ENCODE results near the gene PTGR1.

PTGR1 gene

DNA sequence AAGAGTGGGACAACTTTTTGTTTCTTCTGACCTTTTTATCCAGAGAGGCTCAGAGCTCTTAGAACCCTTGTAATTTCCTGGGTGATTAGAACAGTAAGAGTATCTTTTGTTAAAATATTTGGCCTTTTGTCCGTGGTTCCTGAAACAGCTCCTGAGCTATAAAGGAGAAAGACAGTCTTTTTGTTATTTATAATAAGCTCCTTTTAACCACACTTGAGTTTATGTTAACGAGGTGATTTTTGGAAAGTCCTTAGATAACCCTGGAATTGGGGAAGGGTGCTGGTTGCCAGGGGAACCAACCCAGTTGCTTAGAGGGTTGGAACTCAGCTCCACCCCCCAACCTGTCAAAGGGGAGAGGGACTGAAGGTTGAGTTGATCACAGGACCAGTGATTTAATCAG, 69.7 kb downstream of the PTGR1 start:
- peaks cover 7% of the 10 kb centered on the region for H3K9me3 Mint-ChIP-seq

DNA sequence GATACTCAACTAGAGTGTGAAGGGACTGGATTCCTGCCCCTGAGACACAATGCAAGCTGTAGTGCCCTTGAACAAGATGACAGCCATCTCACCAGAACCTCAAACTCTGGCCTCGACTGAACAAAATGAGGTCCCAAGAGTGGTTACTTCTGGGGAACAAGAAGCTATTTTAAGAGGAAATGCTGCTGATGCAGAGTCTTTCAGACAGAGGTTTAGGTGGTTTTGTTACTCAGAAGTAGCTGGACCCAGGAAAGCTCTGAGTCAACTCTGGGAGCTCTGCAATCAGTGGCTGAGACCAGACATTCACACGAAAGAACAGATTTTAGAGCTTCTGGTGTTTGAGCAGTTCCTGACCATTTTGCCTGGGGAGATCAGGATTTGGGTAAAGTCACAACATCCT, 72.1 kb downstream of the PTGR1 start:
- DNase-seq (ENCODE audit: low spot score in 2 of 2): peak; percentile 2 to 56
- H3K9me3 Mint-ChIP-seq: peaks cover 2% of the 10 kb centered on the region
- peak overlapping the region; percentile 27 for H3K4me3 Mint-ChIP-seq
- peak; percentile 93 for ATAC-seq
- peaks cover 16% of the 10 kb centered on the region for H3K36me3 Mint-ChIP-seq
- H3K27ac Mint-ChIP-seq: no peak overlapping the region
- H3K4me1 Mint-ChIP-seq: peaks cover 28% of the 10 kb centered on the region

More for the DNA sequence above, 69.7 kb downstream of the PTGR1 start:
- no peak overlapping the region for H3K4me3 Mint-ChIP-seq
- ATAC-seq (no peak), DNase-seq (ENCODE audit: low spot score in 2 of 2) (no peak)
- no peak overlapping the region for H3K27ac Mint-ChIP-seq
- H3K4me1 Mint-ChIP-seq: peaks cover 21% of the 10 kb centered on the region
- peaks cover 9% of the 10 kb centered on the region for H3K36me3 Mint-ChIP-seq

DNA sequence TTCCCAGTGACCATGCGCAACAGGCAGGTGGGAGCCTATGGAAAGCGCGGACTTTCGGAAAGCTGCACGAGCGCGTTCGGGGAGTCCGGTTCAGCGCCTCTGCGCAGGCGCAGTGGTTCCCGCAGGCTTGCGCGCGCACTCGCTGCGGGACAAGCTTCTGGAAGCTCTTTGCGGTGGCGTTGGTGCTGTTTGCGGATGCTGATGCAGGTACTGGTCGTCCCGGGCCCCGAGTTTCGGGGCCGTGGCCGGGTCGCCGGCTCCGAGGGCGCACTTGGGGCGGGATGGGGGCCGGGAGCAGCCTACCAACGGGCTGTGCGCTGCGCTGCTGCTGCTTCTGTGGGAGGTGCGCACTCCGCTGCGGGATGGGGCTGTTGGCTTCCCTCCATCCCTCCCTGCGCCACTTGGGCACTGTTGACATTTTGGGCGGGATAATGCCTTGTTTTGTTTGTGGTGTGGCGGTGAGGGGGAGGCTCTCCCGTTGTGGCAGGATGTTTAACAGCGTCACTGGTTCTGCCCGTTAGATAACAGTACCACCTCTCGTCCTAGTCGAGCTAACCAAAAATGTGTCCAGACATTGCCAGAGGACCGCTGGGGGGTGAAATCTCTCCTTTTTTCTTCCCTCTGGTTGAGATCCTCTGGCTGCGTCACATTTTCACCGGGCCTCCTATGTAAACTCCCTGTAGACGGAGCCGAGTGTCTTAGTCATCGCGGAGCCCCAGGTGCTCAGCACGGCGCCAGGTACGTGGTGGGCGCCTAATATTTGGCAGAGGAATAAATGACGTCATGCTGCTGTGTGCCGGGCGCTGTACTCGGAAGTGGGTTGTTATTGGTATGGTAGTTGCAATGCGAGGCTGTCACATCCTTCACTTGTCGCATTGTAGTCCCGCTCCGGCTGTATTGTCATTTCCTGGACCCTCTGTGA, 74.1 kb downstream of the PTGR1 start, which contains the start of gene ZNF483:
Gene ZNF483, plus strand, starts transcription at position 124 of the 922 bp plus-strand sequence. CDS start 2,217 bp downstream, outside the sequence.
- Mint-ChIP-seq H3K4me3 (peak within 1 kb of the TSS; percentile 87), H3K4me1 (peaks cover 28% of the 10 kb centered on the region), H3K9me3 (peaks cover 2% of the 10 kb centered on the region), H3K36me3 (peaks cover 16% of the 10 kb centered on the region), H3K27ac (peak within 1 kb of the TSS; percentile 93)
- ATAC-seq (peak; percentile 67), DNase-seq (ENCODE audit: low spot score in 2 of 2) (peak; percentile 38 to 75)

DNA sequence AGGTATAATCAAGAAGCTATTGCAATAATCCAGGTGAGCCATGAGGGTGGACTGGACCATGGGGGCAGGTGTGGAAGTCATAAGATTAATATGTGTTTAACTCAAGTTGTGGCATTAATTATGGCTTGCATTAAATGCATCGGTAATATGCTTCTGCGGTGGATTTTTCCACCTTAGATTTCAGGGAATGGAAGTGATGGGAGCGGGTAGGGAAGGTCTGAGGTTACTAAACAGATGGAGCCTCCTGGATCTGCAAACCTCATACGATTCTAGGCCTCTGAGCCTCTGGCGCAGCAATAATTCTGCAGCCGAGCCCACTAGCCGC, 74.8 kb downstream of the PTGR1 start:
- peaks cover 28% of the 10 kb centered on the region for H3K4me1 Mint-ChIP-seq
- H3K9me3 Mint-ChIP-seq: peaks cover 2% of the 10 kb centered on the region
- H3K27ac Mint-ChIP-seq: peak overlapping the region; percentile 93
- H3K4me3 Mint-ChIP-seq: peak overlapping the region; percentile 87
- DNase-seq (ENCODE audit: low spot score in 2 of 2) (no peak), ATAC-seq (no peak)
- peaks cover 16% of the 10 kb centered on the region for H3K36me3 Mint-ChIP-seq

DNA sequence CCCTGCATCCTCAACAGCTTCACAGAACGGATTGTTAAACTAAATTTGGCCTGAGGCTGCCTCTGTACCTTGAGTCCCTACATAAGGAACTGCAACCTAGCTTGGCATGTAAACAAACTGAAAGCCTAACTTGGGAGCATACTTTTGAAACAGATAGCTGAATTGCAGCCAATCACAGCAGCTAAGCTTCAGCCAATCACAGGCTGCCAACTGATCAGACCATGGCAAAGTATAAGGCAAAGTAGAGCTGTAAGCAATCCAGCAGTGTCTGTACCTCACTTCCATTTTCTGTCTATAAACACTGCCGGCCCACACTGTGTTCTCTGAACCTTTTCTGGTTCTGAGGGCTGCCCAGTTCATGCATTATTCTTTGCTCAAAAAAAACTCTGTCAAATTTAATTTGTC, 83.4 kb downstream of the PTGR1 start:
- no peak overlapping the region for H3K4me3 Mint-ChIP-seq
- no peaks in the 10 kb centered on the region for H3K36me3 Mint-ChIP-seq
- H3K27ac Mint-ChIP-seq: no peak overlapping the region
- DNase-seq (ENCODE audit: low spot score in 2 of 2): no peak
- H3K4me1 Mint-ChIP-seq: peaks cover 4% of the 10 kb centered on the region
- no peaks in the 10 kb centered on the region for H3K9me3 Mint-ChIP-seq
- no peak for ATAC-seq

DNA sequence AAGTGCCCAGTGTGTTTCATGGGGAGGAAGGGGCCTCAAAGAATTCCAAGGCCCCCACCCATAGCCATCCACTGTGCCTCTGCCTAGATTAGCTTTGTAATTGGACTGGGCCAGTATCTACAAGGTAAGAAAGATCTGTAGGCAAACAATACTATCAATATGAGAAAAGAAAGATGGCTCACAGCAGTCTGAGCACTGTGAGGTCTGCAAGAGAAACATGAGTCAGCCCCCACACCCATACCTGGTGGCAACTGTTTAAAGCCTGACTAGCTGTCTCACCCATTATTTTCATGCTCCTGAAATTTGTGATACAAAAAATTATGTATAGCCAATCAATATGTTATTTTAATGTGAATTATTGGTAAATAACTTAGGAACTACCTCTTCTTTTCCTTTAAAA, 84.5 kb downstream of the PTGR1 start:
- H3K9me3 Mint-ChIP-seq: peaks cover 3% of the 10 kb centered on the region
- H3K36me3 Mint-ChIP-seq: no peaks in the 10 kb centered on the region
- DNase-seq (ENCODE audit: low spot score in 2 of 2) (no peak), ATAC-seq (peak; percentile 78)
- peaks cover 4% of the 10 kb centered on the region for H3K4me1 Mint-ChIP-seq
- H3K27ac Mint-ChIP-seq: no peak overlapping the region
- no peak overlapping the region for H3K4me3 Mint-ChIP-seq

Measured in stimulated activated effector memory CD8-positive, alpha-beta T cell treated with anti-CD3 and anti-CD28 coated beads, Interleukin-12 subunit alpha, Interleukin-12 subunit beta, amount 100 ng/mL, for 72 hours (primary cell).